Thyroid gland (tissue), 4 donors: ENCODE measurements around the gene SLC38A10.

ENCODE experiments used
- CTCF ChIP-seq, 6 experiments: fragments of 200-600 bp in 3 of 6; fragments of 450-650 bp in 3 of 6; sonication (generic) in 3 of 6; IDR thresholded peaks; one replicate each; pipeline ENCODE4 v1.5.1; 2016 to 2019; ENCODE audit warnings: antibody characterized with exemption in 6 of 6, mild to moderate bottlenecking in 2 of 6, inconsistent platforms in 1 of 6, moderate library complexity in 1 of 6
- POLR2A ChIP-seq, 2 donors: fragments of 450-650 bp; IDR thresholded peaks; one replicate each; pipeline ENCODE4 v1.6.1; 2017; ENCODE audit warnings: antibody characterized with exemption in 2 of 2, mild to moderate bottlenecking in 2 of 2, moderate library complexity in 1 of 2

- no peak for TF ChIP-seq CTCF (IDR thresholded peaks at IDR 0.05)
- no peak for TF ChIP-seq POLR2A (IDR thresholded peaks at IDR 0.05)
Measured at GRCh38 chr17:81313776-81314397, 18.8 kb upstream of the SLC38A10 start.
